ENCODE measurements around the gene CDKN1C. TPM values are rescaled to one million over a fixed set of nuclear protein-coding genes. Genes with fewer than 3 reads are reported as not detected.

Gene CDKN1C
- total and polyA plus RNA-seq, 4 donors = 2.6 to 10.2 (median 3.5) TPM

DNA sequence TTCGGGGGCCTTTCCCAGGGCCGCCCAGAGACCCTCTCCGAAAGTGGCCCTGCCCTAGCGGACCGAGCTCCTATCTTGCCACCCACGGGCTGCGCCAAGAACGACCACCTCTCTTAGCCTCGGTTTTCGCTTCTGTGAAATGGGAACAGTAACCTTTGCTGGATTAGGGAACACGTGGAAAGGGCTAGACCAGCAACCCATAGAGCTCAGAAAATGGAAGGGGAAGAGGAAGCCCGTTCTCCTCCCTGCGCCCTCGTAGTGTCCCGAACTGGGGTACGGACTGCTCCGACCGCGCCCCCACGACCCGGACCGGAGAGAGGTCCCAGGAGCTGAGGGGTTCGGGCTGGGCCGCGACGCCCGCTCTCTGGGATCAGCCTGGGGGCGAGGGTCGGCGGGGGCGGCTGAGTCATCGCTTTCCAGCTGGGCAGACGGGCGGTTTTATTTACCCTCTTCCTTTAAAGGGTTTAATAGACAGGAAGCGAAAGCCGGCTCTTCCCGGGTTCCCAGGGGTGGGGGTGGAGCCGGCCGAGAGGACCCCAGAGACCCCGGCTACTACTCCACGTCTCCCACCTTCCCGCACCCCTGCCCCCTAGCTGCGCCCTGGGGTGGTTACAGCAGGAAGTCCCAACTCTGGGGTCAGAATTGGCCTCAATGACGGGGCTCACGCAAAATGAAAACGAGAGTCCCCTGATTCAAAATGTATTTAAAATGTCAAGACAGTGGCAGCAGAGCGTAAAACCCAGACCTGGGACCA lies 44.6 kb upstream of the CDKN1C start:
- peak overlapping the region in 1 of 2 donors; percentile 48 for H3K27ac ChIP-seq (ENCODE audit: low read depth in 1 of 2, low read length in 2 of 2)
- H3K36me3 ChIP-seq (ENCODE audit: control insufficient read depth in 4 of 4, insufficient read depth in 3 of 4, low read depth in 1 of 4, low read length in 3 of 4) = no peaks in the 10 kb centered on the region
- DNase-seq (ENCODE audit: low spot score) = no peak
- TF ChIP-seq YY1 (IDR thresholded peaks at IDR 0.05) (peak; percentile 22), EGR1 (IDR thresholded peaks at IDR 0.05; ENCODE audit: low read depth in 2 of 2) (no peak)
- TF ChIP-seq, protein P1, sequence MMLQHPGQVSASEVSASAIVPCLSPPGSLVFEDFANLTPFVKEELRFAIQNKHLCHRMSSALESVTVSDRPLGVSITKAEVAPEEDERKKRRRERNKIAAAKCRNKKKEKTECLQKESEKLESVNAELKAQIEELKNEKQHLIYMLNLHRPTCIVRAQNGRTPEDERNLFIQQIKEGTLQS (IDR thresholded peaks at IDR 0.05) = no peak
- peak overlapping the region in 2 of 3 donors; percentile 48 to 59 for H3K4me3 ChIP-seq (ENCODE audit: low read depth in 1 of 3, low read length in 3 of 3)
- no peaks in the 10 kb centered on the region for H3K27me3 ChIP-seq (ENCODE audit: control insufficient read depth in 4 of 4, insufficient read depth in 4 of 4, low read length in 3 of 4)
- peaks cover 11 to 23% (median 18%) of the 10 kb centered on the region in 4 donors for H3K4me1 ChIP-seq (ENCODE audit: control insufficient read depth in 4 of 4, insufficient read depth in 4 of 4, low read length in 3 of 4)
- H3K9me3 ChIP-seq (ENCODE audit: control insufficient read depth in 4 of 4, low read length in 3 of 4) = no peaks in the 10 kb centered on the region
- 8% methylated on average over 47 of the region's 47 CpGs for WGBS
- peak overlapping the region in 1 of 2 donors; percentile 41 for H3K9ac ChIP-seq (ENCODE audit: low read depth in 1 of 2, low read length in 2 of 2)

DNA sequence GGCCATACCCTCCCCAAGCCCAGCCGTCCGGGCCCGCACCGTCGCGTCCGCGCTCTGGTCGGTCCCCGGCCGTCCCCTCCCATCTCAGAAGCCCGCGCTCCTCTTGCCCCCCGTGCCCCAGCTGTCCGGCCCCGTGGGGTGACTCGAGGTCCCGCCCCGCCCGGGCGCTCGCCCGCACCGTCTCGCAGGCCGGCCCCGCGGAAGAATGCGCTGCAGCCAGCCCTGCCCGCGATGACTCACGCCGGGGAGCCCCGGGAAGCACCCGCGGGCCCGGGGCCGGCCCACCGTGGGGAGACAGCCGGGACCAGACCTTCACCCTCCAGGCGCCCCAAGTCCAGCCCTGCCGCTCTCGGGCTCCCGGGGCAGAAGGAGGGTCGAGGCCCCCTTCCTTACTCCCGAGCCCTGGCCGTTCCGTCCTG lies 44.0 kb upstream of the CDKN1C start:
- Histone ChIP-seq H3K27me3 (ENCODE audit: control insufficient read depth in 4 of 4, insufficient read depth in 4 of 4, low read length in 3 of 4) (no peaks in the 10 kb centered on the region), H3K4me1 (ENCODE audit: control insufficient read depth in 4 of 4, insufficient read depth in 4 of 4, low read length in 3 of 4) (peaks cover 11 to 23% (median 18%) of the 10 kb centered on the region in 4 donors), H3K4me3 (ENCODE audit: low read depth in 1 of 3, low read length in 3 of 3) (peak overlapping the region in 2 of 3 donors; percentile 32 to 48), H3K27ac (ENCODE audit: low read depth in 1 of 2, low read length in 2 of 2) (peak overlapping the region in 1 of 2 donors; percentile 48), H3K36me3 (ENCODE audit: control insufficient read depth in 4 of 4, insufficient read depth in 3 of 4, low read depth in 1 of 4, low read length in 3 of 4) (no peaks in the 10 kb centered on the region), H3K9me3 (ENCODE audit: control insufficient read depth in 4 of 4, low read length in 3 of 4) (no peaks in the 10 kb centered on the region), H3K9ac (ENCODE audit: low read depth in 1 of 2, low read length in 2 of 2) (no peak overlapping the region)
- TF ChIP-seq, protein P2, sequence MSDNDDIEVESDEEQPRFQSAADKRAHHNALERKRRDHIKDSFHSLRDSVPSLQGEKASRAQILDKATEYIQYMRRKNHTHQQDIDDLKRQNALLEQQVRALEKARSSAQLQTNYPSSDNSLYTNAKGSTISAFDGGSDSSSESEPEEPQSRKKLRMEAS (IDR thresholded peaks at IDR 0.05) = no peak
- no peak for TF ChIP-seq FOXA2 (IDR thresholded peaks at IDR 0.05)
- TF ChIP-seq, protein P3, sequence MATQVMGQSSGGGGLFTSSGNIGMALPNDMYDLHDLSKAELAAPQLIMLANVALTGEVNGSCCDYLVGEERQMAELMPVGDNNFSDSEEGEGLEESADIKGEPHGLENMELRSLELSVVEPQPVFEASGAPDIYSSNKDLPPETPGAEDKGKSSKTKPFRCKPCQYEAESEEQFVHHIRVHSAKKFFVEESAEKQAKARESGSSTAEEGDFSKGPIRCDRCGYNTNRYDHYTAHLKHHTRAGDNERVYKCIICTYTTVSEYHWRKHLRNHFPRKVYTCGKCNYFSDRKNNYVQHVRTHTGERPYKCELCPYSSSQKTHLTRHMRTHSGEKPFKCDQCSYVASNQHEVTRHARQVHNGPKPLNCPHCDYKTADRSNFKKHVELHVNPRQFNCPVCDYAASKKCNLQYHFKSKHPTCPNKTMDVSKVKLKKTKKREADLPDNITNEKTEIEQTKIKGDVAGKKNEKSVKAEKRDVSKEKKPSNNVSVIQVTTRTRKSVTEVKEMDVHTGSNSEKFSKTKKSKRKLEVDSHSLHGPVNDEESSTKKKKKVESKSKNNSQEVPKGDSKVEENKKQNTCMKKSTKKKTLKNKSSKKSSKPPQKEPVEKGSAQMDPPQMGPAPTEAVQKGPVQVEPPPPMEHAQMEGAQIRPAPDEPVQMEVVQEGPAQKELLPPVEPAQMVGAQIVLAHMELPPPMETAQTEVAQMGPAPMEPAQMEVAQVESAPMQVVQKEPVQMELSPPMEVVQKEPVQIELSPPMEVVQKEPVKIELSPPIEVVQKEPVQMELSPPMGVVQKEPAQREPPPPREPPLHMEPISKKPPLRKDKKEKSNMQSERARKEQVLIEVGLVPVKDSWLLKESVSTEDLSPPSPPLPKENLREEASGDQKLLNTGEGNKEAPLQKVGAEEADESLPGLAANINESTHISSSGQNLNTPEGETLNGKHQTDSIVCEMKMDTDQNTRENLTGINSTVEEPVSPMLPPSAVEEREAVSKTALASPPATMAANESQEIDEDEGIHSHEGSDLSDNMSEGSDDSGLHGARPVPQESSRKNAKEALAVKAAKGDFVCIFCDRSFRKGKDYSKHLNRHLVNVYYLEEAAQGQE (IDR thresholded peaks at IDR 0.05) = no peak
- no peak for TF ChIP-seq NR2F2 (IDR thresholded peaks at IDR 0.05)
- no peak for TF ChIP-seq HNF4G (IDR thresholded peaks at IDR 0.05)
- TF ChIP-seq GABPA (IDR thresholded peaks at IDR 0.05 in 1 of 2, conservative IDR thresholded peaks at IDR 0.05 in 1 of 2) = no peak
- TF ChIP-seq EGR1 (IDR thresholded peaks at IDR 0.05; ENCODE audit: low read depth in 2 of 2) = no peak
- TF ChIP-seq, protein P4, sequence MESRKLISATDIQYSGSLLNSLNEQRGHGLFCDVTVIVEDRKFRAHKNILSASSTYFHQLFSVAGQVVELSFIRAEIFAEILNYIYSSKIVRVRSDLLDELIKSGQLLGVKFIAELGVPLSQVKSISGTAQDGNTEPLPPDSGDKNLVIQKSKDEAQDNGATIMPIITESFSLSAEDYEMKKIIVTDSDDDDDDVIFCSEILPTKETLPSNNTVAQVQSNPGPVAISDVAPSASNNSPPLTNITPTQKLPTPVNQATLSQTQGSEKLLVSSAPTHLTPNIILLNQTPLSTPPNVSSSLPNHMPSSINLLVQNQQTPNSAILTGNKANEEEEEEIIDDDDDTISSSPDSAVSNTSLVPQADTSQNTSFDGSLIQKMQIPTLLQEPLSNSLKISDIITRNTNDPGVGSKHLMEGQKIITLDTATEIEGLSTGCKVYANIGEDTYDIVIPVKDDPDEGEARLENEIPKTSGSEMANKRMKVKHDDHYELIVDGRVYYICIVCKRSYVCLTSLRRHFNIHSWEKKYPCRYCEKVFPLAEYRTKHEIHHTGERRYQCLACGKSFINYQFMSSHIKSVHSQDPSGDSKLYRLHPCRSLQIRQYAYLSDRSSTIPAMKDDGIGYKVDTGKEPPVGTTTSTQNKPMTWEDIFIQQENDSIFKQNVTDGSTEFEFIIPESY (IDR thresholded peaks at IDR 0.05) = no peak
- no peak for TF ChIP-seq RAD21 (IDR thresholded peaks at IDR 0.05)
- no peak for TF ChIP-seq TAF1 (conservative IDR thresholded peaks at IDR 0.05)
- TF ChIP-seq SP1 (IDR thresholded peaks at IDR 0.05) = no peak
- TF ChIP-seq FOXA1 (IDR thresholded peaks at IDR 0.05) = no peak
- no peak for TF ChIP-seq JUND (IDR thresholded peaks at IDR 0.05)
- DNase-seq (ENCODE audit: low spot score) = no peak
- WGBS = 5% methylated on average over 48 of the region's 48 CpGs

All from liver (tissue), 9 donors.